Gastrocnemius medialis (tissue), 4 donors: ENCODE data around the gene STXBP2.

Source experiments
- CTCF ChIP-seq, 5 experiments: fragments of 450-650 bp in 3 of 5; fragments of 200-600 bp in 2 of 5; sonication (generic) in 2 of 5; IDR thresholded peaks in 4 of 5; conservative IDR thresholded peaks in 1 of 5; 1 replicate in 4 of 5; 2 replicates in 1 of 5; pipeline ENCODE4 v1.5.1; 2016 to 2019; ENCODE audit warnings: antibody characterized with exemption in 5 of 5, mild to moderate bottlenecking in 3 of 5, moderate library complexity in 3 of 5
- POLR2A ChIP-seq, 2 donors: fragments of 450-650 bp; IDR thresholded peaks; one replicate each; pipeline ENCODE4 v1.6.1; 2017; ENCODE audit warnings: antibody characterized with exemption in 2 of 2, mild to moderate bottlenecking in 2 of 2, moderate library complexity in 2 of 2

- TF ChIP-seq CTCF (IDR thresholded peaks at IDR 0.05 in 4 of 5, conservative IDR thresholded peaks at IDR 0.05 in 1 of 5) (no peak), POLR2A (IDR thresholded peaks at IDR 0.05) (no peak)
Observed at GRCh38 chr19:7623725-7624603, 12.9 kb upstream of the STXBP2 start.
